K562 (cell line): Measurements from ENCODE around the gene NDUFB1. TPM values are rescaled to one million over a fixed set of nuclear protein-coding genes. Genes with fewer than 3 reads are reported as not detected.
A peak's percentile ranks its signal among the peaks of the same experiment; 100 is the strongest.

ENCODE experiments used
- ATAC-seq: fragments of 200-7000 bp; cut with Tn5 transposase; 3 replicates; pipeline ENCODE4 v1.9.1; 2020; ENCODE audit warnings: moderate library complexity
- BruUV-seq: library from RNA; stranded (reverse); fragments of 400-500 nt; replicated peaks from 2 replicates; lab custom pipeline; 2021; lab: Mats Ljungman, UMichigan
- CTCF ChIA-PET: fragments of 300-600 bp; formaldehyde crosslinking; extraction: SDS; loops from one replicate; lab custom pipeline; 2021; ENCODE audit warnings: low intra/inter-chr PET ratio; lab: Yijun Ruan, JAX
- POLR2A ChIA-PET: fragments of 300-600, 350-650 bp; sonication (Branson Sonifier 250); formaldehyde crosslinking; extraction: SDS; loops from one replicate; lab custom pipeline; 2021; ENCODE audit warnings: antibody characterized with exemption, inconsistent platforms; lab: Yijun Ruan, JAX
- DNase-seq, 4 experiments: peaks; one replicate each; pipeline versions ENCODE4 v3.0.0 to v3.0.0-alpha.2; 2011 to 2018; ENCODE audit warnings: low spot score in 3 of 4, mixed read lengths in 3 of 4; ENCODE audit errors: extremely low read depth in 1 of 4
- FAIRE-seq: peaks from 2 replicates; lab custom pipeline; 2011; peaks lifted over from hg19 to GRCh38; lab: Jason Lieb, UNC
- H2AFZ ChIP-seq: 2 replicates; pipeline ENCODE4 v1.6.0; 2011; ENCODE audit warnings: low read depth, low read length, control low read depth, inconsistent platforms
- H3K27ac ChIP-seq: fragments of 200-600 bp; 3 replicates; pipeline ENCODE4 v1.8.0; 2011; ENCODE audit warnings: low read depth, mild to moderate bottlenecking, control low read depth, inconsistent platforms, low read length, moderate library complexity, mixed read lengths; ENCODE audit errors: extremely low read depth
- H3K27me3 ChIP-seq, 2 experiments: fragments of 300-600 bp in 1 of 2; 2 replicates in 1 of 2; 3 replicates in 1 of 2; pipeline versions ENCODE4 v1.6.0 to v1.8.0; 2011; ENCODE audit warnings: inconsistent platforms in 2 of 2, low read length in 2 of 2, mild to moderate bottlenecking in 1 of 2, mixed read lengths in 1 of 2, moderate library complexity in 1 of 2; ENCODE audit not compliant: control insufficient read depth in 2 of 2, insufficient read depth in 2 of 2
- H3K36me3 ChIP-seq: fragments of 300-600 bp; 3 replicates; pipeline ENCODE4 v1.8.0; 2011; ENCODE audit warnings: mild to moderate bottlenecking, low read length, inconsistent platforms; ENCODE audit not compliant: control insufficient read depth, insufficient read depth
- H3K4me1 ChIP-seq, 2 experiments: fragments of 200-600 bp in 1 of 2; replicated peaks in 1 of 2; 2 replicates in 1 of 2; 3 replicates in 1 of 2; pipeline versions ENCODE4 v1.5.1 to v1.8.0; 2011; ENCODE audit warnings: inconsistent platforms in 2 of 2, low read length in 2 of 2, mild to moderate bottlenecking in 1 of 2, mixed read lengths in 1 of 2, moderate library complexity in 1 of 2; ENCODE audit not compliant: control insufficient read depth in 2 of 2, insufficient read depth in 2 of 2
- H3K4me2 ChIP-seq: 2 replicates; pipeline ENCODE4 v1.6.1; 2011; ENCODE audit warnings: low read length, control low read depth, inconsistent platforms, mixed read lengths; ENCODE audit not compliant: insufficient read depth
- H3K4me3 ChIP-seq: fragments of 200-600 bp; sonication (generic), shearing (Covaris generic); 2 replicates; pipeline ENCODE4 v1.5.1; 2016; ENCODE audit warnings: control low read depth, inconsistent platforms
- H3K79me2 ChIP-seq: fragments of 200-600 bp; 3 replicates; pipeline ENCODE4 v1.8.0; 2011; ENCODE audit warnings: low read length, inconsistent platforms; ENCODE audit not compliant: control insufficient read depth, insufficient read depth
- H3K9ac ChIP-seq, 2 experiments: 2 replicates each; pipeline versions ENCODE4 v1.6.0 to v1.6.1; 2011; ENCODE audit warnings: low read depth in 2 of 2, low read length in 2 of 2, control low read depth in 1 of 2, inconsistent platforms in 1 of 2, mild to moderate bottlenecking in 1 of 2, mixed read lengths in 1 of 2; ENCODE audit not compliant: insufficient read depth in 1 of 2
- H3K9me1 ChIP-seq: one replicate; pipeline ENCODE4 v1.6.0; 2011; ENCODE audit warnings: inconsistent platforms, mild to moderate bottlenecking, low read length, moderate library complexity; ENCODE audit not compliant: control insufficient read depth, insufficient read depth
- H3K9me3 ChIP-seq: replicated peaks from 2 replicates; pipeline ENCODE4 v1.5.1; 2011; ENCODE audit warnings: low read depth, low read length, inconsistent platforms; ENCODE audit not compliant: control insufficient read depth, insufficient read depth
- H4K20me1 ChIP-seq: replicated peaks from 2 replicates; pipeline ENCODE4 v1.6.1; 2011; ENCODE audit warnings: low read length, inconsistent platforms, mixed read lengths; ENCODE audit not compliant: control insufficient read depth, insufficient read depth
- ARID3A ChIP-seq: IDR thresholded peaks from 2 replicates; pipeline ENCODE4 v1.6.1; 2012; ENCODE audit warnings: low read depth, low read length, improper control_type of control experiment, borderline replicate concordance
- E2F5 ChIP-seq: sonication (generic); formaldehyde crosslinking; IDR thresholded peaks from 2 replicates; pipeline ENCODE4 v1.8.0; 2022; ENCODE audit warnings: mild to moderate bottlenecking, missing genetic modification reagents
- JUND ChIP-seq, 2 experiments: IDR thresholded peaks; 2 replicates in 1 of 2; 3 replicates in 1 of 2; pipeline ENCODE4 v1.6.1; 2011; ENCODE audit warnings: borderline replicate concordance in 2 of 2, low read depth in 2 of 2, low read length in 2 of 2, improper control_type of control experiment in 1 of 2, missing biosample characterization in 1 of 2, missing genetic modification characterization in 1 of 2, missing genetic modification reagents in 1 of 2
- MNT ChIP-seq, 2 experiments: fragments of 450-650 bp; conservative IDR thresholded peaks; 2 replicates each; pipeline ENCODE4 v1.6.1; 2017; ENCODE audit warnings: mild to moderate bottlenecking in 2 of 2, moderate library complexity in 2 of 2
- RBBP5 ChIP-seq: fragments of 200-600 bp; sonication (generic); IDR thresholded peaks from 2 replicates; pipeline ENCODE4 v1.6.1; 2012; ENCODE audit warnings: borderline replicate concordance, mild to moderate bottlenecking, low read length, control low read depth, inconsistent platforms; ENCODE audit not compliant: insufficient read depth, poor library complexity, severe bottlenecking
- SETDB1 ChIP-seq: IDR thresholded peaks from one replicate; pipeline ENCODE4 v1.6.1; 2012; ENCODE audit warnings: low read length, control low read depth, inconsistent platforms
- TFAP4 ChIP-seq: sonication (generic); formaldehyde crosslinking; IDR thresholded peaks from 2 replicates; pipeline ENCODE4 v1.8.0; 2022; ENCODE audit warnings: missing genetic modification reagents, mild to moderate bottlenecking, moderate library complexity, borderline replicate concordance
- ZNF354B ChIP-seq: fragments of 250-450 bp; sonication (Bioruptor Pico); IDR thresholded peaks from 2 replicates; pipeline ENCODE4 v1.4.0; 2020
- WGBS: fragments of 100-300 bp; shearing (Covaris generic); methylation state at CpG from one replicate; pipeline ENCODE4 v1.1.6; 2016; ENCODE audit warnings: low coverage, mixed read lengths; ENCODE audit not compliant: insufficient coverage; ENCODE audit errors: missing lambda C conversion rate; 5-methylcytosine and 5-hydroxymethylcytosine counted together
- in situ Hi-C: fragments of 300-500 bp; cut with MboI; formaldehyde crosslinking; loops from 4 replicates; pipeline ENCODE4 v1.15.0; 2018; ENCODE audit warnings: inconsistent platforms, mixed read lengths
- intact Hi-C: fragments of 100-400 bp; cut with micrococcal nuclease; formaldehyde crosslinking; loops from 2 replicates; pipeline ENCODE4 v1.14.2; 2022
- polyA plus RNA-seq, 8 experiments: library from polyadenylated mRNA; depleted of rRNA in 4 of 8; stranded (reverse) in 5 of 8; unstranded in 3 of 8; fragments of >200 nt; fragmentation: Nextera tagmentation in 2 of 8; fragmentation: Illumina TruSeq in 1 of 8; extraction: Ambion mirVana in 2 of 8; extraction: Trizol in 1 of 8; gene quantifications; 2 replicates each; pipeline versions ENCODE4 v1.2.1 to v1.2.3, GENCODE V29; 2011 to 2014; ENCODE audit warnings: inconsistent platforms in 1 of 8, missing spikeins in 1 of 8
- total RNA-seq, 7 experiments: library from RNA; depleted of rRNA in 6 of 7; stranded (reverse); fragments of >200 nt in 6 of 7; fragmentation: Illumina TruSeq in 2 of 7; extraction: Trizol in 2 of 7; gene quantifications; 2 replicates each; pipeline versions ENCODE4 v1.2.1 to v1.2.3, GENCODE V29; 2011 to 2021; ENCODE audit warnings: low replicate concordance in 1 of 7

NDUFB1 gene
- total and polyA plus RNA-seq, 9 of the 15 experiments (the other 6 are each of a cell fraction or from before 2014, with no cell fraction given): 102 to 767 (median 325) TPM

- TF ChIP-seq MNT (conservative IDR thresholded peaks at IDR 0.05): 0 out of 4 replicates have a peak, but pooled peaks of 1 of the 2 experiments have one; percentile 16
- TF ChIP-seq SETDB1: no peak
- TF ChIP-seq, all 486 proteins: peak for 31
Observed at GRCh38 chr14:92108345-92109254, 12.9 kb downstream of the NDUFB1 start (continued).

GRCh38 chr14:92106143-92106926 is 15.2 kb downstream of the NDUFB1 start, which contains the start of gene ATXN3:
TSS of gene ATXN3 (minus strand) at chr14:92106582. CDS start at chr14:92106552, 30 bp downstream.
- FAIRE-seq (peak; percentile 93), DNase-seq (peak; percentile 96 to 97 (median 97)), ATAC-seq (peak; percentile 91)
- Histone ChIP-seq H3K36me3 (no peaks in the 10 kb centered on the region), H3K9ac (peak within 1 kb of the TSS; percentile 74 to 92), H3K27ac (peak within 1 kb of the TSS; percentile 80), H3K9me3 (no peaks in the 10 kb centered on the region), H4K20me1 (no peaks in the 10 kb centered on the region), H3K4me1 (peaks cover 5 to 7% of the 10 kb centered on the region in 2 experiments; a peak in 4 of 5 replicates), H3K79me2 (peaks cover 34% of the 10 kb centered on the region), H3K4me2 (peak within 1 kb of the TSS; percentile 89), H3K27me3 (no peaks in the 10 kb centered on the region), H2AFZ (peak within 1 kb of the TSS; percentile 91), H3K4me3 (peak within 1 kb of the TSS; percentile 87), H3K9me1 (no peaks in the 10 kb centered on the region)
- no TSS peak for BruUV-seq
- intact Hi-C loops (loop anchor here (1.0 kb wide), 1 partner anchor 67 kb away; no protein-coding TSS in a partner anchor), in situ Hi-C loops (no loop called here)
- ChIA-PET CTCF (no interaction called here), POLR2A (interaction anchor here (0.6 to 5.2 kb wide), 10 partner anchors 8 to 661 kb away, joined by 3 to 47 read pairs (median 4); partner anchors contain the start of genes CPSF2, NDUFB1 and TRIP11)
- WGBS: under 1% methylated on average over 23 of the region's 66 CpGs
- TF ChIP-seq TFAP4 (CRISPR knock-in tag) (peak; percentile 45; the same call in 1 of the 2 replicates), ARID3A (no peak), ZNF354B (CRISPR knock-in tag) (no peak), RBBP5 (peak; percentile 75), JUND (IDR thresholded peaks at IDR 0.05; ENCODE audit: borderline replicate concordance, low read depth, low read length) (0 out of 2 replicates have a peak, but pooled peaks have one; percentile 16), JUND (tag; IDR thresholded peaks at IDR 0.05; ENCODE audit: borderline replicate concordance, low read depth, low read length) (no peak; the same call in 2 of the 3 replicates), E2F5 (CRISPR knock-in tag) (no peak)
